NCI-H146 (cell line): ENCODE measurements around the gene AGPAT1.
"Not testable (repeated sequence)": the region's sequence is repeated elsewhere in the genome, so short reads cannot be mapped to it uniquely, and the experiment has no call there.

ENCODE experiments used
- DNase-seq: peaks from one replicate; lab custom pipeline; 2025; lab: John Stamatoyannopoulos, UW

The AGPAT1 gene

DNA sequence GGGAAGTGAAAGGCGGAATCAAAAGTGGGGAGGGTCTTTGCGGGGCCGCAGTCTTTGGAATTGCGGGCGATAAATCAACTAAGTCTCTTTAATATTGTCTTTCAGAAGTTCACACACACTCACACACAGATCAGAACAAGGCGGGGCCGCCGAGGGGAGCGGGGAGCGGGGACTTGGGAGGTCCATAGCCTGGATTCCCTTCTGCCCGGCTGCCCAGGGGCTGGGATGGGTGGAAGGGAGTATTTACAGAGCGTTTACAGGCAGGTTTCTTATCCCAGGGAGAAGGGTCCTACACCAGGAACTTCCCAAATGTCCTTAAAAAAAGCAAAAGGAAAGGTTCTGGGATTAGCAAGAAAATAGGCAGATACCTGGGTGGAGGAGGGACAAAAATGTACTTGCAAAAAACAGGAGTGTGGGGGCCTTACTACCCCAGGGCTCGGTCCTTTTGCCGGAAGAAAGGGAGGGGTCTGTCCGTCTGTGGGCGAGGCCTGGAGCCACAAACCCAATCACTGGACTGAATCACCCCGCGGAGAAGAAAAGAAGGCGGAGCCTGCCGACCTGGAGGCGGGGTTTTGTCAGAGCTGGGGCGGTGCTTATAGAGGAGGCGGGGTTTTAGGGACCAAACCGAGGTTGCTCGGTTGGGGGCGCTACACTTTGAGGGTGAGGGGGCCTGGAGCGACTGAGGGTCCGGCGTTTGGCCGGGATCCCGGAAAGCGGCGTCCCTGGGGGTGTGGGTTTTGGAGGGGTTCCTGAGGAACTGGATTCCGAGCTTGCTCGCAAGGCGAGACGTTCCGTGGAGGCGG, 27.4 kb downstream of the AGPAT1 start:
- peak; percentile 69 for DNase-seq

DNA sequence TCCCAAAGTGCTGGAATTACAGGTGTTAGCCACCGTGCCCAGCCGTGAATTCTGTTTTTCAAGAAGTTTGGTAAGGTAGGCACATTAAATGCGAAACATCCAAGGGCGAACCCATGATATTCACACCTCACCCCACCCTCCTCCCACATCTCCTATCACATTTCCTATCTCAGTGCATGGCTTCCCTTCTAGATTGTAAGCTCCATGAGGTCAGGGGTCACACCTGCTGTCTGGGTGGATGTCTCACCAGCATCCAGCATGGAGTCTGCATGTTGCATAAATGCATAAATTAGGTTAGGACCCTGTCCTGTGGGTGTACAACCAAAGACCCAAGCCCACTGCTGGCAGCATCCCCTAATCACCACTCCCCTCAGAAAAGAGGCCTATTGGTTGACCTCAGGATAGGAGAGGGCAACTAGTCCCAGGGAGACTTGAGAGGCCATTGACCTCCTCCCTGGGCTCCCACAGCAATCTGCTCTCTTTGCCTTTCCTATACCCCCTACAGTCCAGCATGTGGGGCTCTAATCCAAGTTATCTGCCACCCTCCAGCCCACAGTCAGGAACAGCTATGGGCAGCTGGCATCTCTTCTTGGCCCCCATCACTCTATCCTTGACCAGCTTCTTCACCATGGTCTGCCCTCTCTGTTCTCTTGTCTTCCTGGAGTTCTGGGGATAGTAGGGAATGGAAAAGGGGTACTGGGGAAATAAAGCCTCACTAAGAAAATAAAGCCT, 28.3 kb downstream of the AGPAT1 start:
- DNase-seq, result no peak

DNA sequence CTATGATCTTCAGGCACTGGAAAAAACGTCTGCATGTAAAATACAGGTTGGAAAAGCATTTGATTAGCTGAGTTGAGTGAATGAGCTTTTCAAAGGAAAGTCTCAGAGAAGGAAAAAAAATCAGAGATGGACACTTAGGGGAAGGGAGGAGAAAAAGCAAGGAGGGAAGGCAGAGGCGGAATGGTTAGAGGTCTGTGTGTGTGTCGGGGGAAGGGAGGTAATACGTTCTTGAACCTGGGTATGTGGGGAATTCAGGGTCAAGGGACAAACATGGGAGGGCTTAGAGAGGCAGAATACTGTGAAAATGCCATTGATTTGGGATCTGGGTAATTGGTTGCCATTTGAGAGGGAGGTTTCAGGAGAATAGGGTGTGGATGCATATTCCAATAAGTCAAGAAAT, 29.2 kb downstream of the AGPAT1 start:
- DNase-seq, result no peak

DNA sequence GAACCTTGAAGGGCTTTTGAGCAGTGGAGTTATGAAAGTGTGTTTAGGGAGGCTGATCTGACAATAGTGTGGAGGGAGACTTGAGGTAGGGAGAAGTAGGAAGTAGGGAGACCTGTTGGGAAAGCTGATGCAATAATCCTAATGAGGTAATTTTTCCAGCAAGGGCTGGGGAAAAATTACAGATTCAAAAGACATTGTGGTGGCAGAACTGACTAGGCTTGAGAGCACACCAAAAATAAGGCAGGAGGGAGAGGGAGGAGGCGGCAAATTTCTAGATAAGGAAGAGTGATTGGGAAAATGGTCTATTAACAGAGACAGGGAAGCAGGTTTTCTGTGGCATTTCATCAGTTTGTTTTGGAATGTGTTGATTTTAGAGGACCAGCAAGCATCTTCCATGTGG, 29.6 kb downstream of the AGPAT1 start:
- DNase-seq, result no peak

DNA sequence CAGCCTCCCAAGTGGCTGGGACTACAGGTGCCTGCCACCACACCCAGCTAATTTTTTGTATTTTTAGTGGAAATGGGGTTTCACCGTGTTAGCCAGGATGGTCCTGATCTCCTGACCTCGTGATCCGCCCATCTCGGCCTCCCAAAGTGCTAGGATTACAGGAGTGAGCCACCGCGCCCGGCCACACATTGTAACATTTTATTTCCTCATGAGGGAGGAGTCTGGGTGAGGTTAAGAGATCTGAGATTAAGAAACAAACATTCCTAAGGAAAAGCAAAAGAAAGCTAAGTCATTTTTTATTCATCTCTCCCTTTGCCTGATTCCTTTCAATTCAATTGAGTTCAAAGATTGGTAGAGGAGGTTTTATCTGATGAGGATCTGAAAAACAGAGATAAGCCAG, 31.6 kb downstream of the AGPAT1 start:
- DNase-seq, result not testable (repeated sequence)

DNA sequence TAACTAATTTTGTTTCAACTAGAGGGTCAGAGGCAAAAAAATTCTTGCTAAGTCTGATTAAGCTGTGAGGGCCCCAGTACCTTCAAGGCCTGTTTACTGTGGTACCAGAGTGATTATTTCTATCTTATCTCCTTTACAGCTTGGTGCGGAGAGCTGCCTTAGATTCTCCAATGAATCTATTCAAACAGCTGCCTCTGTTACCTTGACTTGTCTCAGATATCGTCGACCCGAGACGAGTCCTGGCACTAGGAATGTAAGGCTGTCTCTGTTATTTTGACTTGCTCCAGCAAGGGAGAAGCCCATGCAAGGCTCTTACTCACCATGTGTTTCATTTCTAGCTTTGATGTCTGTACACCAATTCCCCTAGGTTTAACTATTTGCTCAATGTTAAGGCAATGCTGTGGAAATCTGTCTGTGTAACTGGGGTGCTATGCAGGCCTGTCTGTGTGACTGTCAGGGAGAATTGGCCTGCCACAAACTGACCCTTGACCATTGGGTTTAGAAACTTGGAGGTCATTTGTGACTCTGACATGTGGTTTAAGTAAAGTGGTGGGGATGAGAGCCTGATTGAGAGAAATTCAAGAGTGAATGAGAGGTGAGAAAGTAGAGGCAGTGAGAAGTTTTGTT, 35.4 kb downstream of the AGPAT1 start:
- no peak for DNase-seq

DNA sequence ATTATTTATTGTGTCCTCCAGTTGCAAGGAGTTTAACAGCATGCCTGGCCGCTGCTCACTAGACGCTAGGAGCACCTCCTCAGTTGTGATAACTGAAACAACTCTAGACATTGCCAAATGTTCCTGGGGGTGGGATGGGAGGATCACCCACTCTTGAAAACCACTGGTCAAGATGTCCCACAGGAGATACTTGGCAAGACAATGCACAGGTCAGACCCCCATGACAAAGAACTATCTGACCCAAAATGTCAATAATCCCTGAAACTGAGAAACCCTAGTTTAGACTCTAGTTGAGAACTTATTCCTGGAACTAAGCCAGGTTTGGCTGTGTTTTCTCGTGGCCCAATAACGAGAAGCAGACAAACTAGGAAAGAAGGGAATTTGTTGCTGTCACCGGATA, 36.3 kb downstream of the AGPAT1 start:
- no peak for DNase-seq

DNA sequence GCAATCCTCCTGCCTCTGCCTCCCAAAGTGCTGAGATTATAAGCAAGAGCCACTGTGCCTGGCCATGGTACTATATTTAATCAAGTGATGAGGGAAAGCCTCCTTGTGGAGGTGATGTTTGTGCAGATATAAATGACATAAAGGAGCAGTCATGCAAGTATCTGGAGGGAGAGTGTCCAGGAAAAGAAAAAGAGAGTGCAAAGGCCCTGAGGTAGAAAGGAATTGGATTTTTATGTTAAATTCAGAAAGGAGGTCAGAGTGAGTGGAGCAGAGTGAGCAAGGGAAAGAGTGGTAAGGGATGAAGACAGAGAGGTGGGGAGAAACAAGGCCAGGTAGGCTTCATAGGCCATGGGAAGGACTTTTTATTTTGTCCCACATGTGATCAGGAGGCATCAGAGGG, 38.4 kb downstream of the AGPAT1 start:
- no peak for DNase-seq

DNA sequence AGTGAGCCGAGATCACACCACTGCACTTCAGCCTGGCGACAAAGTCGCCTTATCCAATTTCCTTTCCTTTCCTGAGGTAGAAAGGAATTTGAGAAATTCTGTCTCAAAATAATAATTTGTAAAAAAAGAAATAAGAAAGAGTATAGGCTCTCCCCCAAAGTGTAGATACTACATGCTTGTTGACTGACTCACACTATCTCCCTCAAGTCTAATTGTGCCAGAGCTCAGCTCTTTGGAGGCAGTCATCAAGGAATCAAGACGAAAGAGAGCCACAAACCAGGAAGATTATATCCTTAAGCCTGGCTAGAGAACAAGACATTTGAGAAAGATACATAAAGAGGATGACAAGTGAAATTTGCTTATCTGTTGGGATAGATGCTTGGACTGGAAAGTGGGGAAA, 42.1 kb downstream of the AGPAT1 start:
- DNase-seq, result no peak

DNA sequence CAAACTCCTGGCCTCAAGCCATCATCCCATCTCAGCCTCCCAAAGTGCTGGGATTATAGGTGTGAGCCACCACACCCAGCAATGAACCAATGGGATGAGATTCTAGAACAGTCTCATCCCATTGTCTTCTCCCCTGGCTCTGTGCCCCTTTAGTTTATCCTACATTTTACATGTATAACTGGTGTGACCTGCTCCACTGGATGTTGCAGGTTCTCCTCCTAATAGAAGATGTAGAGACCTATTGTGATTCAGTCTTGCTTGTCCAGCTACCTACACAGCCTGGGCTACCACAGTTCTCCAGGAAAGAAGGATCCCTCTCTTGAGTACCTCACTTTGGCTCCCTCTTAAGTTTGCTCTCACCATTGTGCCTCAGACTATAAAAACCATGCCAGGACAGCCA, 43.8 kb downstream of the AGPAT1 start:
- no peak for DNase-seq

DNA sequence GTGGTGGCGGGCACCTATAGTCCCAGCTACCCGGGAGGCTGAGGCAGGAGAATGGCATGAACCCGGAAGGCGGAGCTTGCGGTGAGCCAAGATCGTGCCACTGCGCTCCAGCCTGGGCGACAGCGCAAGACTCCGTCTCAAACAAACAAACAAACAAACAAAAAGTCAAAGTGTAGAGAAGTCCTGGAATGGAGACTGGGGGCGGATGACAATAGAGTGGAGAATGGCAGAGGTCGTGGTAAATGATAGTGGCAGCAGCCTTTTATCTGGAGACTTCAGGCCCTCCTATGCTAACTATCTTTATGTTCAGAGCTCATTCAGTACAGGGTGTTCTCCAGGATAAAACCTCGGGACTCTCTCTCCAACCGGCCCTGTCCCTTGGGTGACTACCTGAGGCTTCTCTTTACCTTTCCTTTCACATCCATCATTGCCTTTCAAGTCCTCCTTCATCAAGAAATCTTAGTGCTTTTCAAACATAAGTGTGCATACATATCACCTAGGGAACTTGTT, 44.4 kb downstream of the AGPAT1 start:
- no peak for DNase-seq

DNA sequence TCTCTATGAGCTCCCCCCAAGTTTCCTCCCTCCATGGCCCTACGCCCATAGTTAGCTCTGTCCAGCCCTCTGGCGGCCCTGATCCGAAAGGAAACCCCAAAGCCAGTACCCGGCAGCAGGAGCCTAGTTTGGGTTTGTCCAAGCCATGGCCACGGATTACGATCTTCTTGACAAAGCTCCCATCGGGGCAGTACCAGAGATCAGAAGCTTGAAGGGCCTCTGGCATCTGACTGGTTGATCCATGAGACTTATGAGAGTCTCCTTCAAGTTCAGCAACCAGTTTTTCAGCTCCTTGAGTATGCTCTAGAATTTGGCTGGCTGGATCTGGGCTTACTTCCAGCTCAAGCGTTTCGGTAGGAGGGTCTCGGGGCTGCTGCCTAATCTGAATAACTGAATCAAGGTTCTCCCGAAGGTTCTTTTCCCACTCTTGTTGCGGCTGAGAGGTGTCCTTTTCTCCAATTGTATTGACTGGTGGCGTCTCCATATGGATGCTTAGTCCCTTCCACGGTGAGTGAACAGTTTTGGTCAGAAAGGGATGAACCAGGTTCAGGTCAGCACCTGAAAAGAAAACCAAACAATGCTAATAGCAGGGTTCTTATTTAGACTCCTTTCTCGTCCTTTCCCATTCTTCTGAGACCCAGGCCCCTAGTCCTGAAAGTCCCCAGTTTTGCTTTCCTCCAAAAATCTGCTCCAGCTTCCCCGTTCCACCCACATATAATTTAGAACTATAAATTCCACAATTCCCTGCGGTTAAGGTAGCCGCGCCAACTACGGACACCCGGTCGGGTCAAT, 46.4 kb downstream of the AGPAT1 start:
- no peak for DNase-seq

DNA sequence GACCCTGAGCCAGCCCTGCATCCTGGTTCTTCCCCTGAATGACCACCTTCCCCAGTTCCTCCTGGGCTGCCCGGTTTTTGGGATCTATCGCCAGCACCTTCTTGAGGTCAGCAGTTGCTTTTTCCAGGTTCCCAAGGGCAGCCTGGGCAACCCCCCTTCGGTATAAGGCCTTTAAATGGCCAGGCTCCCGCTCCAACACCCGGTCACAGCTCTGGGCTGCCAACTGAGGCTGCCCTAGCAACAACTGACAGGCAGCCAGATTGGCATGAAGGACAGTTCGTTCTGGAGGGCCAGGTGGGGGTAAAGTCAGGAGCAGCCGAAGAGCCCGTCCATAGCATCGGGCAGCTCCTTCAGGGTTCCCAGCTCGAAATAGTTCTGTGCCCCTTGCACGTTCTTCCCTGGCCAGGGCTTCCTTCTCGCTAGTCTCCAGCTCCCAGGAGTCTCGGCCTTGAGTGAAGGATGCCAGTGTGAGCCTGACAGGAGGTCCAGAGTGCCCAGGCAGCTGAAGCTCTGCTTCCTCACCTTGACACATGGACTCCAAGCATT, 47.1 kb downstream of the AGPAT1 start:
- no peak for DNase-seq

DNA sequence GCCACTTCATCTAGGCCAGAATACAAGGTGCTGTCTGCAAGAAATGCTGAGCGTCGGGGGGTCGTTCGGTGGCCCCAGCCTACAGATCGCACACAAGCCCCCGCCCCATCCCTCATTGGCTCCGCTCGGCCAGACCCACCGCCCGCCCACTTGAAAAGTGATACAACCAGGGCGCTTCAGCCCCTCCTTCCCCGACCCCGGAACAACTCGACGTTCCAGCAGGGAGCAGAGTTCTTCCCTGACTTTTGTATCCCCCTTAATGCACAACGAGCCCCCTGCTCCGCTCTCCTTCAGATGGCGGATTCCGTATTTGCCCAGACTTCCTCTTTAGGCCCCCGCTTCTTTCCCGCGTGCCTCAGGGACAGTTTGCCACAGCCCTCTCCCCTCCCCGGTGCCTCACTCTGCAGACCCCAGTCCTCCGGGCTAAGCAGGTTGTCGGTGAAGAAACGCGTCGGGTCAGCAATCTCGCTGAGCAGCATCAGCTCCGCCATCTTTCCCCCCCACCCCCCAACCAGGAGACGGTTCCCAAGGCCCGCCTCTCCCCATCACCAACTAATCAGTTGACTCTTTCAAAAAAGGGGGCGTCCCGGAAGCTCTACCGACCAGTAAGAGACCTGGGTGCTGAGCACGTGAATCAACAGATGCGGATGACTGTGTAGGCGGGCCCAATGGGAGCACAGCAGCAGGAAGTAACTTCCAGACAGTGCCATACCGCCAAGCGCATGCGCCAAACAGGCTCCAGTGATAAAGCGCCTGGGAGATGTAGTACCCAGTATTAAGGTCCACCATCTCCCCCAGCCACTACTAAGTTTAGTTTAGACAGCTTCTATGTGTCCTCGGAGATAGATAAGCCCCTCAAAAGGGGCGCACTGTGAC, 47.9 kb downstream of the AGPAT1 start, which contains the start of gene ATF6B:
Gene ATF6B (minus strand): TSS at position 530 of the 876 bp plus-strand sequence. CDS start 39 bp downstream, at position 491.
- peak; percentile 99 for DNase-seq

DNA sequence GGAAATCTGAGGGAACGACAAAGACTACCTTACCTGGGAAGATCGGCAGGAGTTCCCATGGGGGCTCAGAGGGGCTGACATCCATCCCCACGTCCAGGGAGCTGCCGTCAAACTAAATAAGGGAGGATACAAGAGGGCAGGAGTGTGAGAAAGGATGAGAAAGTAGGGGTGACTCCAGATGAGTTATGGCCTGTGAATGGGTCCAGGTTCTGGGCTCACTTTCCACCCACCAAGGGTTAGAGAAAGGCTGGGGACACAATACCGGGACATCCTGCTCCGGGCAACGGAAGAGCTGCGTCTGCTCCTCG, 48.5 kb downstream of the AGPAT1 start:
- DNase-seq, result no peak

DNA sequence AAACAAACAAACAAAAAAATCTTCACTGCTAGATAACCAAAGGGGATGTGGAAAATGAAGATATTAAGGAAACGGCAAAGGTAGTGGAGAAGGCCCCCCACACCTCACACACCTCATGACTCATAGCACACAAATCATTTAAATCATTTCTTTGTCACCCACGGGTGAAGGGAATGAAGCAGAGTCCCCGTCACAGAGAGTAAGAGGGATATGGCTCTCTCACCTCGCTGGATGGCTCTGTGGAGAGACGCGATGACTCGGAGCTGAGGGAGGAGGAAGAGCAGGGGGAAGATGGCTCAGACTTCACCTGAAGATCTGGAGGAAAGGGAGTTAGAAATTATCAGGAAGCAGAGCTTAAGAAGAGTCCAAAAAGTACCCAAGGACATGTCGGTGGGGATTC, 49.0 kb downstream of the AGPAT1 start:
- no peak for DNase-seq

DNA sequence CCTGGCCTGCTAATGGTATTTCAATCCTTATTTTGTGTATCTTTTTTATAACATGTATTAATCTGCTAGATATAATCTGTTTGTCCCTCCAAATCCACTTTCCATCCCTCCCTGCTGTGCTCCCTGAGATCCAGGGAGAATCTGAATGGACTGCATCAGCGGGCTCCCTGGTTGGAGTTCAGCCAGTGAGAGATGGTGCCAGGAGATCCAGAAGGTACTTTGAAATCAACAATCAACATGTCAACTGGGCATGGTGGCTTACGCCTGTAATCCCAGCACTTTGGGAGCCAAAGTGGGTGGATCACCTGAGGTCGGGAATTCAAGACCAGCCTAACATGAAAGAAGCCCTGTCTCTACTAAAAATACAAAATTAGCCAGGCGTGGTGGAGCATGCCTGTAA, 52.2 kb downstream of the AGPAT1 start:
- no peak for DNase-seq

DNA sequence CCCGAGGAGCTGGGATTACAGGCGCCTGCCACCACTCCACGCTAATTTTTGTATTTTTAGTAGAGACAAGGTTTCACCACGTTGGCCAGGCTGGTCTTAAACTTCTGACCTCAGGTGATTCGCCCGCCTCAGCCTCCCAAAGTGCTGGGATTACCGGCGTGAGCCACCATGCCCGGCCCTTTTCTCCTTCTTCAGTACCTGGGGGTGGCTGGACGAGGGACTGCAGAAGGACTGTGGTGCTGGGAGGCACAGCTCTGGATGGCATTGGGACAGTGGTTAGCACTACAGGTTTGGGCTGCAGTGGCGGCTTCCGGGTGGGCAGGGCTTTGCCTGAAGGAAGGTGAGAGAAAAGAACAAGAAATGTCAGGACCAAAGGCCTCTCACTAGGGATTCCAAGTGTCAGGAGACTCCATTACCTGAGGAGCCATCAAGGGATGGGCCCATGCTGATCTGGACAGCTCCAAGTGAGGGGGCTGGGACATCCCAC, 55.3 kb downstream of the AGPAT1 start:
- no peak for DNase-seq

DNA sequence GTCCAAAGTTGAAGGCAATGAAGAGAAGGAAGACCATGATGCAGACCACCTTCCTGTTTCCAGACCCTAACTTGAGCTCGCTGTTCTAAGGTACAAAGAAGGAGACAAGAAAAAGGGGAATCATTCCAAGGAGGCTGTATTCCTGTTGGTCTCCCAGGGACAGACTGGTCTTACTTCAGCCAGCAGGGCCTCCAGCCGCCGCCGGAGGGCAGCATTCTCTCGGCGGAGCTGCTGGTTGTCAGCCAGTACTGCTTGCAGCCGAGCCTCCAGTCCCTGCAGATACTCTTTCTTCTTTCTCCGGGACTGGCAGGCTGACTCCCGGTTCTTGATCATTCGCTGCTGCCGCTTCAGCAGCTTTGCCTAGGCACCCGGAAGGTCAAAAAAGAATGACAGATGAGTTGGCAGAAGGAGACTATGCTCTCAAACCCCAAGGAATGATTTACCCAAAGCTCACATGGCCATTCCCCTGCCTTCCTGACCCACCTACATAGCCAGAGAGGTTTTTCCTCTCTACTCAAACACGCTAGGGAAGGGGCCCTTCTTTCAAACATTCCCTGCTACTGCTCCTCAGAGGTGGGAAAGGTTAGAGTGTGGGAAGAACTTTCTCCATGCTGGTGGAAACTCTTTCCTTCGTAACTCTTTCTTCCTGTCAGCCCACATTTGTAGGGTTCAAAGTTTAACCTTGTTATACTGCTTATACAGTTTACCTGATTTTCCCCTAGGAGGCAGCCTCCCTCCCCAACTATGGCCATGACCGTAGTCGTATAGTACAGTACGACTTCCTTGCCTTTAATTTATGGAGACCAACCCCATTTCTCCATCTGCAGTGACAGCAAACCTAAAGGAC, 56.9 kb downstream of the AGPAT1 start:
- DNase-seq, result peak; percentile 70
